Body of pancreas (tissue), 4 donors: ENCODE results near the gene FKBP1A.

Experiments used
- POLR2A ChIP-seq, 3 donors: fragments of 450-650 bp; IDR thresholded peaks; one replicate each; pipeline ENCODE4 v1.6.1; 2016; ENCODE audit warnings: antibody characterized with exemption in 3 of 3, mild to moderate bottlenecking in 2 of 3
- TF ChIP-seq, protein P1 (sequence below), 7 experiments: fragments of 450-650 bp in 4 of 7; fragments of 200-600 bp in 3 of 7; sonication (generic) in 3 of 7; IDR thresholded peaks; one replicate each; pipeline ENCODE4 v1.5.1; 2016 to 2019; ENCODE audit warnings: antibody characterized with exemption in 7 of 7

DNA sequence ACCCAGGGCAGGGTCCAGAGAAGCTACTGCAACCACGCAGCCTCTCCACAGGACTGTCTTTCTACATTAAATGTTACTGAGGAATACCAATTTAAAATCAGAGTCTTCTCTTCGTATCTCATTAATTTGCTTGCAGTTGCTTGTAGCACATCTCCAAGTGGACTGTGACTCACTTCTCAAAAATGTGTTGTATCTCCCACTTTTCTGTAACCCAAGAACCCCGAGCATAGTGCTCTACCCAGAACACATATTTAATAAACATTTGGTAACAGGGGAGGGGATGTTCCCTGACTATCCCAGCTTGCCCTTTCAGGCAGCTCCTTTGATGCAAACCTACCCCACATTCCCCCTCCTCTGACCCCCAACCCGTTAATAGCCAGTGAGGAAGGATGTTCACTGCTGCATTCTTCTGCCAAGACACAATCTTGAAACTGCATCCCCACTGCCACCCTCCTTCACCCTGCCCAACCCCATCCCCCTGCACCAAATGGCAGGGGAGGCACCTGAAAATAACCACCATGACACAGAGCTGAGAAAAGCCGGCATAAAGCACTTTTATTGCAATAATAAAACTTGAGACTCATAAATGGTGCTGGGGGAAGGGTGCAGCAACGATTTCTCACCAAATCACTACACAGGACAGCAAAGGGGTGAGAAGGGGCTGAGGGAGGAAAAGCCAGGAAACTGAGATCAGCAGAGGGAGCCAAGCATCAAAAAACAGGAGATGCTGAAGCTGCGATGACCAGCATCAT, 24.2 kb downstream of the FKBP1A start:
- no peak for TF ChIP-seq POLR2A (IDR thresholded peaks at IDR 0.05)
- TF ChIP-seq, protein P1, sequence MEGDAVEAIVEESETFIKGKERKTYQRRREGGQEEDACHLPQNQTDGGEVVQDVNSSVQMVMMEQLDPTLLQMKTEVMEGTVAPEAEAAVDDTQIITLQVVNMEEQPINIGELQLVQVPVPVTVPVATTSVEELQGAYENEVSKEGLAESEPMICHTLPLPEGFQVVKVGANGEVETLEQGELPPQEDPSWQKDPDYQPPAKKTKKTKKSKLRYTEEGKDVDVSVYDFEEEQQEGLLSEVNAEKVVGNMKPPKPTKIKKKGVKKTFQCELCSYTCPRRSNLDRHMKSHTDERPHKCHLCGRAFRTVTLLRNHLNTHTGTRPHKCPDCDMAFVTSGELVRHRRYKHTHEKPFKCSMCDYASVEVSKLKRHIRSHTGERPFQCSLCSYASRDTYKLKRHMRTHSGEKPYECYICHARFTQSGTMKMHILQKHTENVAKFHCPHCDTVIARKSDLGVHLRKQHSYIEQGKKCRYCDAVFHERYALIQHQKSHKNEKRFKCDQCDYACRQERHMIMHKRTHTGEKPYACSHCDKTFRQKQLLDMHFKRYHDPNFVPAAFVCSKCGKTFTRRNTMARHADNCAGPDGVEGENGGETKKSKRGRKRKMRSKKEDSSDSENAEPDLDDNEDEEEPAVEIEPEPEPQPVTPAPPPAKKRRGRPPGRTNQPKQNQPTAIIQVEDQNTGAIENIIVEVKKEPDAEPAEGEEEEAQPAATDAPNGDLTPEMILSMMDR (IDR thresholded peaks at IDR 0.05): no peak
